Smooth muscle cell (in vitro differentiated cells): ENCODE measurements around the gene DNLZ. TPM values are rescaled to one million over a fixed set of nuclear protein-coding genes. Genes with fewer than 3 reads are reported as not detected.
"Not testable (repeated sequence)": the region's sequence is repeated elsewhere in the genome, so short reads cannot be mapped to it uniquely, and the experiment has no call there.

Experiments
- DNase-seq: peaks from one replicate; lab custom pipeline; 2025; ENCODE audit not compliant: unreplicated experiment; lab: John Stamatoyannopoulos, UW
- H2AFZ ChIP-seq: fragments of 200-600 bp; sonication (generic); 2 replicates; pipeline ENCODE4 v1.6.0; 2016; ENCODE audit warnings: antibody characterized with exemption, low read depth, mild to moderate bottlenecking
- H3F3A ChIP-seq: fragments of 200-600 bp; sonication (generic); 2 replicates; pipeline ENCODE4 v1.6.0; 2017; ENCODE audit warnings: antibody characterized with exemption, low read depth
- H3K27ac ChIP-seq: fragments of 200-600 bp; sonication (generic); 2 replicates; pipeline ENCODE4 v1.5.1; 2016; ENCODE audit warnings: low read depth, mild to moderate bottlenecking
- H3K27me3 ChIP-seq: fragments of 200-600 bp; sonication (generic); 2 replicates; pipeline ENCODE4 v1.6.1; 2016; ENCODE audit warnings: low read depth, mild to moderate bottlenecking
- H3K36me3 ChIP-seq: fragments of 200-600 bp; sonication (generic); 2 replicates; pipeline ENCODE4 v1.5.1; 2016; ENCODE audit warnings: low read depth
- H3K4me1 ChIP-seq: fragments of 200-600 bp; sonication (generic); 2 replicates; pipeline ENCODE4 v1.5.1; 2016; ENCODE audit warnings: low read depth
- H3K4me2 ChIP-seq: fragments of 200-600 bp; sonication (generic); 2 replicates; pipeline ENCODE4 v1.6.0; 2016; ENCODE audit warnings: mild to moderate bottlenecking
- H3K4me3 ChIP-seq: fragments of 200-600 bp; sonication (generic); 2 replicates; pipeline ENCODE4 v1.5.1; 2016; ENCODE audit warnings: mild to moderate bottlenecking
- H3K79me2 ChIP-seq: fragments of 200-600 bp; sonication (generic); 2 replicates; pipeline ENCODE4 v1.6.0; 2016; ENCODE audit warnings: low read depth, mild to moderate bottlenecking
- H3K9ac ChIP-seq: fragments of 200-600 bp; sonication (generic); 2 replicates; pipeline ENCODE4 v1.6.0; 2016; ENCODE audit warnings: low read depth
- H3K9me3 ChIP-seq: fragments of 200-600 bp; sonication (generic); replicated peaks from 2 replicates; pipeline ENCODE4 v1.5.1; 2016; ENCODE audit warnings: low read depth
- H4K20me1 ChIP-seq: fragments of 200-600 bp; sonication (generic); 2 replicates; pipeline ENCODE4 v1.6.0; 2016; ENCODE audit warnings: low read depth
- WGBS: methylation state at CpG from one replicate; pipeline ENCODE4 v1.1.7; 2016; ENCODE audit warnings: low lambda C conversion rate; 5-methylcytosine and 5-hydroxymethylcytosine counted together
- polyA plus RNA-seq: library from polyadenylated mRNA; unstranded; fragments of >200 nt; fragmentation: Nextera tagmentation; extraction: Ambion mirVana; gene quantifications from 2 replicates; pipeline ENCODE4 v1.2.1, GENCODE V29; 2016
- total RNA-seq: library from RNA; depleted of rRNA; stranded (reverse); fragments of >200 nt; gene quantifications from 2 replicates; pipeline ENCODE4 v1.2.3, GENCODE V29; 2014
- TF ChIP-seq, protein P1 (sequence below): fragments of 200-600 bp; sonication (generic); IDR thresholded peaks from 2 replicates; pipeline ENCODE4 v1.5.1; 2017; ENCODE audit warnings: borderline replicate concordance, mild to moderate bottlenecking, antibody characterized with exemption; ENCODE audit not compliant: insufficient read depth, poor library complexity, severe bottlenecking

Gene DNLZ
- total and polyA plus RNA-seq, 2 experiments from 2014 or later: 19.0 to 31.5 TPM

DNA sequence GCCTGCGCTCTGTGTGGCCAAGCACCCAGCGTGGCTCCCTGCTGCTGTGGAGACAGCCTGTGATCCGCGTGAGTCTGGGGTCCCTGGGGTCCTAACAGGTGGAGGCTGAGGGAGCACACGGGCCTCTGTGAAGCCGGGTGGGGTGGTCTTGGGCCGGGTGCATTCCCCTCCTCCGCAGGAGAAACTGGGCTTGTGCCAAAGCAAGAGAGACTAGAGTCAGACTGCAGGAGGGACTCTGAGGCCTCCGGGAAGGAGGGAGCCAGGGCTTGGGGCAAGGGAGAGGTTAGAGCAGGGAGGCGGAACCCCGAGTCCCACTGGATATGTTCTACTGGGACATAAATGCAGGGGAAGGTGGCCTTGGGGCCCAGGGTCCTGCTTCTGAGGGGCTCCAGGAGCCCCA is 10.5 kb downstream of the DNLZ start:
- no peak overlapping the region for H2AFZ ChIP-seq
- no peak overlapping the region for H3K27ac ChIP-seq
- H3K9me3 ChIP-seq: no peaks in the 10 kb centered on the region
- no peak overlapping the region for H3K9ac ChIP-seq
- no peaks in the 10 kb centered on the region for H3F3A ChIP-seq
- peaks cover 32% of the 10 kb centered on the region for H4K20me1 ChIP-seq
- H3K36me3 ChIP-seq: no peaks in the 10 kb centered on the region
- no peaks in the 10 kb centered on the region for H3K79me2 ChIP-seq
- H3K4me1 ChIP-seq: no peaks in the 10 kb centered on the region
- no peak for DNase-seq
- H3K4me2 ChIP-seq: no peak overlapping the region
- 96% methylated on average over 11 of the region's 11 CpGs for WGBS
- TF ChIP-seq, protein P1, sequence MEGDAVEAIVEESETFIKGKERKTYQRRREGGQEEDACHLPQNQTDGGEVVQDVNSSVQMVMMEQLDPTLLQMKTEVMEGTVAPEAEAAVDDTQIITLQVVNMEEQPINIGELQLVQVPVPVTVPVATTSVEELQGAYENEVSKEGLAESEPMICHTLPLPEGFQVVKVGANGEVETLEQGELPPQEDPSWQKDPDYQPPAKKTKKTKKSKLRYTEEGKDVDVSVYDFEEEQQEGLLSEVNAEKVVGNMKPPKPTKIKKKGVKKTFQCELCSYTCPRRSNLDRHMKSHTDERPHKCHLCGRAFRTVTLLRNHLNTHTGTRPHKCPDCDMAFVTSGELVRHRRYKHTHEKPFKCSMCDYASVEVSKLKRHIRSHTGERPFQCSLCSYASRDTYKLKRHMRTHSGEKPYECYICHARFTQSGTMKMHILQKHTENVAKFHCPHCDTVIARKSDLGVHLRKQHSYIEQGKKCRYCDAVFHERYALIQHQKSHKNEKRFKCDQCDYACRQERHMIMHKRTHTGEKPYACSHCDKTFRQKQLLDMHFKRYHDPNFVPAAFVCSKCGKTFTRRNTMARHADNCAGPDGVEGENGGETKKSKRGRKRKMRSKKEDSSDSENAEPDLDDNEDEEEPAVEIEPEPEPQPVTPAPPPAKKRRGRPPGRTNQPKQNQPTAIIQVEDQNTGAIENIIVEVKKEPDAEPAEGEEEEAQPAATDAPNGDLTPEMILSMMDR: no peak
- no peaks in the 10 kb centered on the region for H3K27me3 ChIP-seq
- H3K4me3 ChIP-seq: no peak overlapping the region

DNA sequence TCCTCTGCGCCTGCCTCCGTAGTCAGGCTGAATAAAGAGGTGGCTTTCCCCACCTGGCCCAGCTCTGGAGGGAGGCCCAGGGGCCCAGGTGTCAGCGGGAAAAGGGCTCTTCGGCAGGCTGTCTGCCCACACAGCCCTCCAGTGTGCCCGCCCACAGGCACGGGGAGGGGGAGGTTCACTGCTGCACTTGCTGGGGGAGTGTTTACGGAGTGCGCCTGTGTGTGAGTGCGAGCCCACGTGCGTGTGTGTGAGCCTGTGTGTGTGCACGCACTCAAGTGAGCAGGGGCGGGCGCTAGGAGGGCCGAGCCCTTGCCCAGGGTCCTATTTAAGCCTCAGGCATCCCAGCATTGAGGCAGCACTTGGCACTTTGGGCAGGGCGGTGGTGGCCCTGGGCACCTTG is 10.9 kb downstream of the DNLZ start:
- no peak for DNase-seq
- H3K27me3 ChIP-seq: no peaks in the 10 kb centered on the region
- H3K9ac ChIP-seq: no peak overlapping the region
- WGBS: 85% methylated on average over 16 of the region's 16 CpGs
- H3K79me2 ChIP-seq: no peaks in the 10 kb centered on the region
- H3K27ac ChIP-seq: no peak overlapping the region
- TF ChIP-seq, protein P1: no peak
- H3K4me3 ChIP-seq: no peak overlapping the region
- no peak overlapping the region for H2AFZ ChIP-seq
- no peaks in the 10 kb centered on the region for H3K9me3 ChIP-seq
- H3K4me1 ChIP-seq: no peaks in the 10 kb centered on the region
- H3F3A ChIP-seq: no peaks in the 10 kb centered on the region
- no peaks in the 10 kb centered on the region for H3K36me3 ChIP-seq
- peaks cover 32% of the 10 kb centered on the region for H4K20me1 ChIP-seq
- no peak overlapping the region for H3K4me2 ChIP-seq

DNA sequence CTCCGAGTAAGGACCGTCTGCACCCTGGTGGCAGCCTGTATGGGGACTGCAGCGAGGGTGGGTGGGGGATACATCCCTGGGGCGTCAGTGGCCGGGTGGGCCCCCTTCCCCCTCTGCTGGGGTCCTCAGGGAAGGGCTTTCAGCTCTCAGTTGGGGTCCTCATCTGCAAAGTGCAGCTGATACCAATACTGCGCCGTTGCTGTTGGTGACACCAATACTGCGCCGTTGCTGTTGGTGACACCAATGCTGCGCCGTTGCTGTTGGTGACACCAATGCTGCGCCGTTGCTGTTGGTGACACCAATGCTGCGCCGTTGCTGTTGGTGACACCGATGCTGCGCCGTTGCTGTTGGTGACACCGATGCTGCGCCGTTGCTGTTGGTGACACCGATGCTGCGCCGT is 11.7 kb downstream of the DNLZ start:
- H2AFZ ChIP-seq, H3K36me3 ChIP-seq, H3F3A ChIP-seq, H3K79me2 ChIP-seq, DNase-seq, H3K9ac ChIP-seq, H3K4me1 ChIP-seq, H3K4me3 ChIP-seq, H3K27me3 ChIP-seq, H3K9me3 ChIP-seq, H3K27ac ChIP-seq, H3K4me2 ChIP-seq: not testable (repeated sequence)
- peaks cover 32% of the 10 kb centered on the region for H4K20me1 ChIP-seq
- 96% methylated on average over 12 of the region's 24 CpGs for WGBS

DNA sequence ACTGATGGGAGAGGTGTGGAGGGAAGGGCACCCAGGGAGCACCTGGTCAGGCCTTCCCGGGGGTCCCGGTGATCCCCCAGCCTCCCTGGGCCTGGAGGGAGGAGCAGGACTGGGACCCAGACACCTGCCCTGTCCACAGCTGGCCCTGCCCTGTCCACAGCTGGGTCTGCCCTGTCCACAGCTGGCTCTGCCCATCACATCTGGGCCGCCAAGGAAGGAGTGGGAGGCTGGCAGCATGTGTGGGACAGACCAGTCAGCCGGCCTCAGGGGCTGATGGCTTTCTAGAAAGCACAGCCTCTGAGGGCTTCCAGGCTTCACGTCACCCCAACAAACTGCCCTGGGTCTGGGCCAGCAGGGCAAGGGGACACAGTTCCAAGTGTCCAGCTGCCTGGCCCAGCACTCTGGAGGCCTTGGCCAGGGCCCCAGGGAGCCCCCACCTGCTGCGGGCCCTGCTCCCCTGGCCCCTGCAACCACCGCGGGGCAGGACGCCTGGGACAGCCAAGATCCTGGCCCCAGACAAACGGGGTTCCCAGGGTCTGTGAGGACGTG is 12.2 kb downstream of the DNLZ start:
- H4K20me1 ChIP-seq: peaks cover 32% of the 10 kb centered on the region
- H3K79me2 ChIP-seq: no peaks in the 10 kb centered on the region
- no peaks in the 10 kb centered on the region for H3F3A ChIP-seq
- 93% methylated on average over 11 of the region's 11 CpGs for WGBS
- DNase-seq: no peak
- no peak overlapping the region for H3K27ac ChIP-seq
- H3K4me2 ChIP-seq: no peak overlapping the region
- H3K36me3 ChIP-seq: no peaks in the 10 kb centered on the region
- peaks cover 2% of the 10 kb centered on the region for H3K4me1 ChIP-seq
- no peak overlapping the region for H3K4me3 ChIP-seq
- no peak overlapping the region for H3K9ac ChIP-seq
- no peaks in the 10 kb centered on the region for H3K27me3 ChIP-seq
- H2AFZ ChIP-seq: no peak overlapping the region
- TF ChIP-seq, protein P1: no peak
- no peaks in the 10 kb centered on the region for H3K9me3 ChIP-seq
